ENCODE measurements around the gene SPRR5.
A peak's percentile ranks its signal among the peaks of the same experiment; 100 is the strongest.

The SPRR5 gene

DNA sequence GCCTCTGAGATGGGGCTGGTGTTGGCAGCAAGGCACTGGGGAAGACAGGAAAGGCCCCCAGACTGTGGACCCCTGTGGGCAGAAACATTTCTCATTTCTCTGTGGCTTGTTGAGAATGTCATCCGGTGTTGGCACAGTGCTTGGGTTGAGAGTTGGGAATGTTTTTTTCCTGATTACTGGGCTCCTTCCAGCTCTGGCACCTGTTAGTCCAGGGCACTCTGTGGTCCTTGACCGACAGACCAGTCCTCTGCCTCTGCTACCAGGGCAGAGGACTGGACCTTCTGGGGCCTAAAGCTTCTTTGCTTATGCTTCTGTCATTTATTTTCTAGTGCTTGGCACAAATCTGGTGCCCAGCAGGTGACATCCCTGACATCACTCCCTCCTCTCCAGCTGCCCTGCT, 4.8 kb upstream of the SPRR5 start:
- H3K4me1 ChIP-seq (ENCODE audit: control insufficient read depth in 1 of 2, insufficient read depth in 2 of 2, low read length in 2 of 2) = no peaks in the 10 kb centered on the region

DNA sequence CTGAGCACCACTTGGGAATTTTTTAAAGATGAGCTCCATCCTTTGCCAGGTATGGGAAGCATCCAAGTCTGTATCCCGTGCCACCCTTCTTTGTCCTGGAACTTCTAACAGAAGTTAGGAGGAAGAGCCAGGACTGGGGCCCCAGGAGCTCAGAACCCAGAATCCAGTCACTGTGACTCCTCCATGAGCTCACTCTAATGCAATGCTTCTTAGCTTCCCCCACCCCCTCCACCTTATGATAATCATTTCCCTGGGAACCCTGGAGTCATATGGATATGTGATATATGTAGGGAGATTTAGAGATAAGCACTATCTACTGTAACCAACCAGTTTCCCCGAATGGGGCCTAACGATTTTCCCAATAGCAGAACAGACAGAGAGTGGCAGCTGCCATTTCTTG, 758 bp upstream of the SPRR5 start:
- H3K4ac ChIP-seq (ENCODE audit: low read depth, low read length) = no peak overlapping the region
- H3K23ac ChIP-seq (ENCODE audit: low read length) = no peak overlapping the region
- no peaks in the 10 kb centered on the region for H3K4me1 ChIP-seq (ENCODE audit: control insufficient read depth in 1 of 2, insufficient read depth in 2 of 2, low read length in 2 of 2)
- H3K36me3 ChIP-seq (ENCODE audit: control insufficient read depth in 1 of 2, insufficient read depth in 2 of 2, low read length in 2 of 2) = no peaks in the 10 kb centered on the region
- no peaks in the 10 kb centered on the region for H3K27me3 ChIP-seq (ENCODE audit: insufficient read depth, low read length)
- no peak overlapping the region for H3K4me2 ChIP-seq (ENCODE audit: low read length)
- no peak overlapping the region for H3K4me3 ChIP-seq (ENCODE audit: low read depth, low read length)
- no peak overlapping the region for H4K12ac ChIP-seq (ENCODE audit: low read depth, low read length)
- H2AK5ac ChIP-seq (ENCODE audit: low read length) = no peak overlapping the region
- no peak overlapping the region for H2BK12ac ChIP-seq (ENCODE audit: low read length)
- H3K9ac ChIP-seq (ENCODE audit: low read length) = no peak overlapping the region
- WGBS (ENCODE audit: extremely low coverage, insufficient coverage, insufficient read length) = no CpG with 5 or more reads among the region's 3 CpGs
- no peaks in the 10 kb centered on the region for H3K79me1 ChIP-seq (ENCODE audit: low read length)
- no peak for DNase-seq
- no peaks in the 10 kb centered on the region for H3K79me2 ChIP-seq (ENCODE audit: control insufficient read depth, insufficient read depth, low read length, poor library complexity)
- no peak overlapping the region for H3K14ac ChIP-seq (ENCODE audit: low read length)
- no peak overlapping the region for H4K91ac ChIP-seq (ENCODE audit: low read depth, low read length)
- H3K27ac ChIP-seq (ENCODE audit: low read depth, low read length) = no peak overlapping the region
- H3K9me3 ChIP-seq (ENCODE audit: insufficient read depth, low read depth, low read length) = no peaks in the 10 kb centered on the region
- H4K8ac ChIP-seq (ENCODE audit: low read depth, low read length) = no peak overlapping the region
- H2AFZ ChIP-seq (ENCODE audit: insufficient read depth, low read length, poor library complexity) = no peak overlapping the region
- no peak overlapping the region for H3K18ac ChIP-seq (ENCODE audit: low read length)
- no peak overlapping the region for H2BK120ac ChIP-seq (ENCODE audit: insufficient read depth, low read length, poor library complexity)
- H2BK5ac ChIP-seq (ENCODE audit: low read depth, low read length, poor library complexity) = no peak overlapping the region

More for the DNA sequence above, 4.8 kb upstream of the SPRR5 start:
- Histone ChIP-seq H2BK5ac (ENCODE audit: low read depth, low read length, poor library complexity) (no peak overlapping the region), H3K27ac (ENCODE audit: low read depth, low read length) (no peak overlapping the region), H3K79me2 (ENCODE audit: control insufficient read depth, insufficient read depth, low read length, poor library complexity) (no peaks in the 10 kb centered on the region), H4K12ac (ENCODE audit: low read depth, low read length) (no peak overlapping the region), H3K23ac (ENCODE audit: low read length) (no peak overlapping the region), H3K9me3 (ENCODE audit: insufficient read depth, low read depth, low read length) (no peaks in the 10 kb centered on the region), H3K79me1 (ENCODE audit: low read length) (no peaks in the 10 kb centered on the region), H3K4me2 (ENCODE audit: low read length) (no peak overlapping the region), H3K4me3 (ENCODE audit: low read depth, low read length) (no peak overlapping the region), H2BK12ac (ENCODE audit: low read length) (no peak overlapping the region), H3K4ac (ENCODE audit: low read depth, low read length) (no peak overlapping the region), H2BK120ac (ENCODE audit: insufficient read depth, low read length, poor library complexity) (no peak overlapping the region), H4K91ac (ENCODE audit: low read depth, low read length) (no peak overlapping the region), H4K8ac (ENCODE audit: low read depth, low read length) (no peak overlapping the region), H3K9ac (ENCODE audit: low read length) (peak overlapping the region; percentile 41), H3K36me3 (ENCODE audit: control insufficient read depth in 1 of 2, insufficient read depth in 2 of 2, low read length in 2 of 2) (no peaks in the 10 kb centered on the region), H2AFZ (ENCODE audit: insufficient read depth, low read length, poor library complexity) (no peak overlapping the region), H2AK5ac (ENCODE audit: low read length) (no peak overlapping the region), H3K18ac (ENCODE audit: low read length) (no peak overlapping the region), H3K14ac (ENCODE audit: low read length) (no peak overlapping the region), H3K27me3 (ENCODE audit: insufficient read depth, low read length) (no peaks in the 10 kb centered on the region)
- WGBS (ENCODE audit: extremely low coverage, insufficient coverage, insufficient read length) = no CpG with 5 or more reads among the region's 2 CpGs
- DNase-seq = no peak

DNA sequence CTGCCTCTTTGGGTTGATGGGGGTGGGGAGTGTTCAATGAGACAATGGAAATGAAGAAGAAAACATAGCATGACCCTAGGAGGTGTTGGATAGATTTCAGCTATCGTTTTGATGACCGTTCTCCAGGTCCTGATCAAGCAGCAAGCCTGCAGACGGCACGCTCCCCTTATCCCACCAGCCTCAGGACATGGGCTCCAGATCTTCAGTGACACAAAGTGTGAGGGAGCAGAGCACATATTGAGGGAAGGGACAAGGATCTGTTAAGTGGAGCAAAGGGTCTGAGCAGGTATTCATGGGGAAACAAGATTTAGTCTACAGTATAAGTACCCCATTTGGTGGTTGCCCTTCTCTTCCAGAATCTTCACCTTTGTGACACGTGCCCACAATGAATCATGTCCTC, 4.7 kb downstream of the SPRR5 start:
- H4K12ac ChIP-seq (ENCODE audit: low read depth, low read length) = no peak overlapping the region
- H3K4me1 ChIP-seq (ENCODE audit: control insufficient read depth in 1 of 2, insufficient read depth in 2 of 2, low read length in 2 of 2) = no peaks in the 10 kb centered on the region
- no peaks in the 10 kb centered on the region for H3K9me3 ChIP-seq (ENCODE audit: insufficient read depth, low read depth, low read length)
- H3K18ac ChIP-seq (ENCODE audit: low read length) = no peak overlapping the region
- no peaks in the 10 kb centered on the region for H3K79me2 ChIP-seq (ENCODE audit: control insufficient read depth, insufficient read depth, low read length, poor library complexity)
- H2AFZ ChIP-seq (ENCODE audit: insufficient read depth, low read length, poor library complexity) = no peak overlapping the region
- H3K14ac ChIP-seq (ENCODE audit: low read length) = no peak overlapping the region
- no peak overlapping the region for H2AK5ac ChIP-seq (ENCODE audit: low read length)
- no peak for DNase-seq
- H4K8ac ChIP-seq (ENCODE audit: low read depth, low read length) = no peak overlapping the region
- H4K91ac ChIP-seq (ENCODE audit: low read depth, low read length) = no peak overlapping the region
- H3K9ac ChIP-seq (ENCODE audit: low read length) = no peak overlapping the region
- H2BK12ac ChIP-seq (ENCODE audit: low read length) = no peak overlapping the region
- H3K27ac ChIP-seq (ENCODE audit: low read depth, low read length) = no peak overlapping the region
- no peak overlapping the region for H3K4ac ChIP-seq (ENCODE audit: low read depth, low read length)
- H3K36me3 ChIP-seq (ENCODE audit: control insufficient read depth in 1 of 2, insufficient read depth in 2 of 2, low read length in 2 of 2) = no peaks in the 10 kb centered on the region
- no peak overlapping the region for H2BK5ac ChIP-seq (ENCODE audit: low read depth, low read length, poor library complexity)
- H2BK120ac ChIP-seq (ENCODE audit: insufficient read depth, low read length, poor library complexity) = no peak overlapping the region
- WGBS (ENCODE audit: extremely low coverage, insufficient coverage, insufficient read length) = no CpG with 5 or more reads among the region's 5 CpGs
- H3K4me3 ChIP-seq (ENCODE audit: low read depth, low read length) = no peak overlapping the region
- no peak overlapping the region for H3K4me2 ChIP-seq (ENCODE audit: low read length)
- H3K27me3 ChIP-seq (ENCODE audit: insufficient read depth, low read length) = no peaks in the 10 kb centered on the region
- no peak overlapping the region for H3K23ac ChIP-seq (ENCODE audit: low read length)
- H3K79me1 ChIP-seq (ENCODE audit: low read length) = no peaks in the 10 kb centered on the region

DNA sequence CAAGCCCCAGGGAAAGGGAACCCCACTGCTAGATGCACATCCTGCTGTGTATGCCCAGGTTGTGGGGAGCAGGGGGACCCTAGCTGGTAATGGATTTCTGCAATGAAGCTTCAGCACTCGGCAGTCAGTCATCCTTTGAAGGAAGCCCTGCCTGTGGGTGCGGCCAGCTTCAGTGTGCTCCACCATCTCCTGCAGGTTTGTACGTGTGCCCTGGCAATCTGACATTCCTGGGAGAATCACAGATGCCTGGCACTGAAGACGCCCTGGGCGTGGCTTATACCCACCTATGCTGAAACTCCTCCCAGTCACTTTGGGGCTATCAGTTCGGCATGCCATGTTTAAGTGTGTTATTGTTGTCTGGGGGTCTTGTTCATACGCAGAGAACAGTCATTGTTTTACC, 6.8 kb downstream of the SPRR5 start:
- H2BK120ac ChIP-seq (ENCODE audit: insufficient read depth, low read length, poor library complexity) = no peak overlapping the region
- H3K14ac ChIP-seq (ENCODE audit: low read length) = no peak overlapping the region
- no CpG with 5 or more reads among the region's 7 CpGs for WGBS (ENCODE audit: extremely low coverage, insufficient coverage, insufficient read length)

More for the DNA sequence above, 6.8 kb downstream of the SPRR5 start:
- no peak overlapping the region for H2AFZ ChIP-seq (ENCODE audit: insufficient read depth, low read length, poor library complexity)
- H3K23ac ChIP-seq (ENCODE audit: low read length) = no peak overlapping the region
- H3K18ac ChIP-seq (ENCODE audit: low read length) = no peak overlapping the region
- no peak overlapping the region for H4K12ac ChIP-seq (ENCODE audit: low read depth, low read length)
- no peak overlapping the region for H4K8ac ChIP-seq (ENCODE audit: low read depth, low read length)
- no peak for DNase-seq
- no peak overlapping the region for H4K91ac ChIP-seq (ENCODE audit: low read depth, low read length)
- H3K27me3 ChIP-seq (ENCODE audit: insufficient read depth, low read length) = no peaks in the 10 kb centered on the region
- no peak overlapping the region for H2BK12ac ChIP-seq (ENCODE audit: low read length)
- H3K4me3 ChIP-seq (ENCODE audit: low read depth, low read length) = no peak overlapping the region
- H3K4me1 ChIP-seq (ENCODE audit: control insufficient read depth in 1 of 2, insufficient read depth in 2 of 2, low read length in 2 of 2) = no peaks in the 10 kb centered on the region
- H3K79me1 ChIP-seq (ENCODE audit: low read length) = no peaks in the 10 kb centered on the region
- no peaks in the 10 kb centered on the region for H3K79me2 ChIP-seq (ENCODE audit: control insufficient read depth, insufficient read depth, low read length, poor library complexity)
- H3K36me3 ChIP-seq (ENCODE audit: control insufficient read depth in 1 of 2, insufficient read depth in 2 of 2, low read length in 2 of 2) = no peaks in the 10 kb centered on the region
- H2BK5ac ChIP-seq (ENCODE audit: low read depth, low read length, poor library complexity) = no peak overlapping the region
- no peaks in the 10 kb centered on the region for H3K9me3 ChIP-seq (ENCODE audit: insufficient read depth, low read depth, low read length)
- no peak overlapping the region for H3K9ac ChIP-seq (ENCODE audit: low read length)
- H2AK5ac ChIP-seq (ENCODE audit: low read length) = no peak overlapping the region
- no peak overlapping the region for H3K4ac ChIP-seq (ENCODE audit: low read depth, low read length)
- H3K27ac ChIP-seq (ENCODE audit: low read depth, low read length) = no peak overlapping the region
- no peak overlapping the region for H3K4me2 ChIP-seq (ENCODE audit: low read length)

Data from trophoblast cell (in vitro differentiated cells and primary cell).